GM18526 (cell line): Measurements from ENCODE around the gene NLK.

Experiments used
- POLR2A ChIP-seq: IDR thresholded peaks from 3 replicates; pipeline ENCODE4 v1.6.1; 2011; ENCODE audit not compliant: insufficient read length; ENCODE audit errors: extremely low read depth

Gene NLK

DNA sequence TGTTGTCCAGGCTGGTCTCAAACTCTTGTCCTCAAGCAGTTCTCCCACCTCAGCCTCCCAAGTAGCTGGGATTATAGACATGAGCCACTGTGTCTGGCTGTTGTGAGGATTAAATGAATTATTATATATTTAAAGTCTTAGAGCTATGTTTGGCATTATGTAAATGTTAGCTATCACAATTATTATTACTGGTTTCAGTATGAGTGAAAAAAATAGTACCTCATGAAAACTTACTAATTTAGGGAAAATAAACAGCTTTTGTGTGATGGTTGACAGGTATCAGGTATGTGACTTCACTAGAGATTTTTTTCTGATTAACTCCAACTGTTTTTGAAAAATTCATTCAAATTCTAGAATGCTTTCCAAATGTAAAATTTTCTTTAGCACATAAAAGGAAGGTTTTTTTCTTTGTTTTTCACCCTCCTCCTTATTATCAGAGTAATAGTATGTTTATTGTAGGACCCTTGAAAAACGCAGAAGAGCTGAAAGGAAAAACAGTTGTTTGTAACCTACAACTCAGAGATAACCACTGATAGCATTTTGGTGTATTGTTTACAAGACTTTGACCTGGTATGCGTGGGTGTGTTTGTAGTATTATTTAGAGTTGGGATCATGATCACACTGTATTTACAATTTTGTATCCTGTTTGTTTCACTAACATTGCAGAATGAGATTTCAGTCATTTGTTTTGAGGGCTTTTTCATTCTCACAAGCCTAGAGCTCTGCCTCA is 13.2 kb downstream of the NLK start:
- TF ChIP-seq POLR2A = no peak

DNA sequence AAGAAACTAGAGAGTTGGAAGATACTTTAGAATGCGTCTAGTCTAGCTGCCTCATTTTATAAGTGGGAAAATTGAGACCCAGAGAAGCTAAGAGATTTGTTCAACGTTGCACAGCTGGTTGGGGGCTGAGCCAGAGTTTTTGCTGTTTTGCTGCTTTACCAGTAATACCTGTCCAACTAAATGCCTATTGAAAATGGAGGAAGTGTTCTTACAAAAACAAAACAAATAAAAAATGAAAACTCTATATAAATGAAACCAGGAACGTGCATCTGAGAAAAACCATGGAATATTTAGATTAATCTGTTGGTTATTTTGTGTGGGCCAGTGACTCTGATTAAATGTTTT is 13.8 kb downstream of the NLK start:
- no peak for TF ChIP-seq POLR2A

DNA sequence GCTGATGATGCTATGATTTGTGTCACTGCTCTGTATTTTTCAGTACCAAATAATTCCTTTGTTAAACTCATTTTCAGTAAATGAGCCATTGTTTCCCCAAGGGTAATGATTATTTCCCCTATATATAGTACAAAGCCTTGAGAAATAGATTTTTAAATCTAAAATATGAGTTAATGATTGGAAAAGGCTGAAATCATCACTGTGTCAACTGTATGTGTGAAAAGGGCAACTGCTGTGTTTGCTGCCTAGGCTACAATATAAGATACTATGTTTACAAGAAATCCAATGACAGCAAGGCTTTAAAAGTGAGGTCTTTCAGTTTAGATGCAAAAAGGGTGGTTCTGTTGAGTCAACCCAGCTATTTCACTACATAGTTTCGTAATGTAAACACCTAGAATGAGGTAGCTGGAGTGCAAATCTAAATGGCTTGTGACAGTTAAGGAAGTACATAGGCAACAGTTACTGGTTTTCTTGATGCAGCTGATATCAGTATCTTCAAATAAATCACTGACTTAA is 15.3 kb downstream of the NLK start:
- TF ChIP-seq POLR2A = no peak

DNA sequence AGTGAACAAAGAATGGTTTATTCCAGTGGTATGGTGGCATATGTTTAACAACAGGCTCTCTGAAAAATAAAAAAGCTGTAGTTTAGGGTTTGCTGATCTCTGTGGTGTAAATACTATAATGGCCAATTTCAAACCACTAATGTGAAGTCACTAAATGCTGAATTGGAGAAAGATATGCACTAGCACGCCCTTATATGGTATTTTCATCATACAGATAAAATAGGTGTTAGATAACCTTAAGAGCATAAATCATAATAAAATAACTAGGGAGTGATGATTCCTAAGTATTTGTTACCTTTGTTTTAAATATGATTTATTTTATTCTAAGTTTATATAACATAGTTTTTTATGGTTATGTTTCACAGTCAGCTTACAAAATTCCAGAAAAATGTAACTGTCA is 17.2 kb downstream of the NLK start:
- no peak for TF ChIP-seq POLR2A

DNA sequence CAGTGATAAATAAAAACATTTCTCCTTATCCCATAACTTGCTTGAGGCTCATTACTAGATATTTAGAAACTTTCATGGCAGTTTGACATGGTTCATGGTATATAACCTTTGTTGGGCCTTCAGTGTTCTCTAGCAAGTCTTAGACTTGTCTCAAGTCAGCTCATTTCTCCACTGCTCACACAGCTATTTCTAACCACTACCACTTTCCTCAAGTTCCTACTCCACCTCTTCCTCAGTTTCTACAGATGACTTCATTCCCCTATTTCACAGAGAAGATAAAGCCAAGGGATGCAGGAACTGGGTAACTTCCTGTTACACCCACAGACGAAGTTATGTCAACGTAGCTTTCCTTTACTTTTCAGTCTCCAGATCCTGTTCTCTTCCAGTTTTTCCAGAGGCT is 23.2 kb downstream of the NLK start:
- no peak for TF ChIP-seq POLR2A

DNA sequence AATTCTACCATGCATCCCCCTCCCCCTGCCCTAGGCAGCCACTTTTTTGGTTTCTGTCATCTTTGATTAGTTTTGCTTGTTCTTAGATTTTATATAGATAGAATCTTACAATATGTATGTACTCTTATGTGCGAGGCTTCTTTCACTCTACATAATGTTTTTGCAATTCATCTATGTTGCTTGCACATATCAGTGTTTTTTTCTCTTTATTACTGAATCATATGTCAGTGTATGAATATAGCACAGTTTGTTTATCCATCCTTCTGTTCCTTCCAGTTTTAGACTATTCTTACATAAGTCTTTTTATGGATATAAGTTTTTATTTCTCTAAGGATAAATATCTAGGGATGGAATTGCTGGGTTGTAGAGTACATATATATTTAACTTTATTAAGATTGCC is 26.6 kb downstream of the NLK start:
- no peak for TF ChIP-seq POLR2A

DNA sequence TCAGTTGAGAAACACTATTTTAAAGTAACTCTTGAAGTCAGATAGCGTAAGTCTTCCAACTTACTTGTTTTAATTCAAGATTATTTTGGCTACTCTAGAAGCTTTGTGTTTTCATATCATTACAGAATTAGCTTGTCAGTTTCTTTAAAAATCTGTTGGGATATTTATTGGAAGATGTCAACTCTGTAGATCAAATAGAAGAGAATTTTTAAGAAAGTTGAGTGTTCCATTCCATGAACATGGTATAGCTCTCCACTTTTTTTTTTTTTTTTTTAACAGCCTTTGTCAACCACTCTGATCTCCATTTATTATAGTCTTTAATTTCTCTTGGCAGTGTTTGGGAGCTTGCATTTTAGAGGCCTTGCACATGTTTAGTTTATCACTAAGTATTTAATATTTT is 28.7 kb downstream of the NLK start:
- TF ChIP-seq POLR2A = no peak

DNA sequence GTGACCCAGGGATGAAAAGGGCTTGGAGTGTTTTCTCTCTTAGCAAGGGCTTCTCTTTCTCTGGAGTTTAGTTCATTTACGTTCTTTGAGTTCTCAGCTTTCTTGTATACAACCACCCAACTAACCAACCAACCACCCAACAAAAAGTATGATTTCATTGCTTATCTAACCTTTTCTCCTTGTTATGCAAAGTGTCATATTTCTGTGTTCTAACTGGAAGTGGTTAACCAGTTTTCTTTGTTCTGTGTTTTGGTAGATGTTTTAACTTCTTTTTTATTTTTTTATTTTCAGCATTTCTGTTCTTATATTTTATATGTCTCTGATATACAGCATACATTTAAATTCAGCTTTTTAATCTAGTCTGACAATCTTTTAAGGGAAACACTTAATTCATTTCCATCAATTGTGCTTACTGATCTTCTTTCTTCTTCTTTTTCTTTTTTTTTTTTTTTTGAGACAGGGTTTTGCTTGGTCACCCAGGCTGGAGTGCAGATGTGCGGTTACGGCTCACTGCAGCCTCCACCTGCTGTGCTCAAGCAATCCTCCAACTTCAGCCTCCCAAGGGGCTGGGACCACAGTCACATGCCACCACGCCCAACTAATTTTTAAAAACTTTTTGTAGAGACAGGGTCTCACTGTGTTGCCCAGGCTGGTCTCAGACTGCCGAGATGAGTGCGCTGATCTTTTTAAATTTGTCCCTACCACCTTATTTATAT is 29.6 kb downstream of the NLK start:
- no peak for TF ChIP-seq POLR2A

DNA sequence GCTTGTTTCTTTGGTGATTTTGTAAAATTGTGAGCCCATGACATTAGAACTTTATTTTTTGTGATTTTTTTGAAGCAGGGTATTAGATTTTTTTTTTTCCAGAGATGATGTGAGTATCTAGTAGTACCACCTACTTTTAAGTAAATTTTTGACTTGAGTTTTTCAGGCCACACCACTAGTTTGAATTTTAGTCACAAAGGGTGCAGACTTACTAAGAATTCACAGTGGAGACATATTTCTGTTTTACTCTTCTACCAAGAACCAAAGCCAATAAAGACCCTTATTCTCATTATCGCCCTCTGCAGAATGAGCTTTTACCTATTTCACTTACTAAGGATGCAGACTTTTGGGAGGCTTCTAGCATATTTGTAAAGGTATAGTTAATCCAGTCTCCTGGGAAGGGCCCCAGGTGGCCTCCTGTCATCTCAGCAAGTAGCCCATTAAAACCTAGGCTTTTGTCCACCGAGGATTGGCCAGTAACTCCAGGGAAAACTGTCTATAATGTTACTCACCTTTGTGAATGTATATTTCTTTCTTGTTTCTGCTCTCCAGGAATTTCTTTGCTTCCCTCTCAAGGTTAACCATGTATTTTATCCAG is 30.6 kb downstream of the NLK start:
- TF ChIP-seq POLR2A = no peak

DNA sequence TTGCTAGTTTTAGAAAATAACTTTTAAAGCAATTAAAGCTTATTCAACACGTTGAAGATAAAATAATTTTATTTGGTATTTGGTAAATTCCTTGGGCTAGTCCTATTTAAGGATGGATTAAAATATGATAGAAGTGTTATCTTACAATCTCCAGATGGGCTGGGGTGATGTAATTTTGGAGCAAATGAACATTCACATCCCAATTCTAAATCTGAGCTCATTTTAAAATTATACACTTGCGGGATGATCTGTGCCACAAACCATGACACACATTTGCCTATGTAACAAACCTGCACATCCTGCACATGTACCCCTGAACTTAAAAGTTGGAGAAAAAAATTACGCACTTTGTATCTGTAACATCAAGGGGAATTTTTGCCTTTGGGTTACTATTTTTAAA is 31.5 kb downstream of the NLK start:
- TF ChIP-seq POLR2A = no peak

DNA sequence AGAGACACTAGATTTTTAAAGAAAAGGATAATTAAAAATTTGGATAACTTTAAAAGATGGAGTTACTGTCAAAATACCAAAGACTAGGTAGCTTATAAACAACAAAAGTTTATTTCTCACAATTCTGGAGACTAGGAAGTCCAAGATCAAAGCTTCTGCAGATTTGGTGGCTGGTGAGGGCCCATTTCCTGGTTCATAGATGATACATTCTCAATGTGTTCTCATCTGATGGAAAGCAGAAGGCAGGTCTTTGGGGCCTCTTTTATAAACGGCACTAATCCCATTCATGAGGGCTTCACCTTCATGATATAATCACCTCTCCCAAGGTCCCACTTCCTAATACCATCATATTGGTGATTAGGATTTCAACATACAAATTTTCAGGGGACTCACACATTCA is 33.7 kb downstream of the NLK start:
- no peak for TF ChIP-seq POLR2A

DNA sequence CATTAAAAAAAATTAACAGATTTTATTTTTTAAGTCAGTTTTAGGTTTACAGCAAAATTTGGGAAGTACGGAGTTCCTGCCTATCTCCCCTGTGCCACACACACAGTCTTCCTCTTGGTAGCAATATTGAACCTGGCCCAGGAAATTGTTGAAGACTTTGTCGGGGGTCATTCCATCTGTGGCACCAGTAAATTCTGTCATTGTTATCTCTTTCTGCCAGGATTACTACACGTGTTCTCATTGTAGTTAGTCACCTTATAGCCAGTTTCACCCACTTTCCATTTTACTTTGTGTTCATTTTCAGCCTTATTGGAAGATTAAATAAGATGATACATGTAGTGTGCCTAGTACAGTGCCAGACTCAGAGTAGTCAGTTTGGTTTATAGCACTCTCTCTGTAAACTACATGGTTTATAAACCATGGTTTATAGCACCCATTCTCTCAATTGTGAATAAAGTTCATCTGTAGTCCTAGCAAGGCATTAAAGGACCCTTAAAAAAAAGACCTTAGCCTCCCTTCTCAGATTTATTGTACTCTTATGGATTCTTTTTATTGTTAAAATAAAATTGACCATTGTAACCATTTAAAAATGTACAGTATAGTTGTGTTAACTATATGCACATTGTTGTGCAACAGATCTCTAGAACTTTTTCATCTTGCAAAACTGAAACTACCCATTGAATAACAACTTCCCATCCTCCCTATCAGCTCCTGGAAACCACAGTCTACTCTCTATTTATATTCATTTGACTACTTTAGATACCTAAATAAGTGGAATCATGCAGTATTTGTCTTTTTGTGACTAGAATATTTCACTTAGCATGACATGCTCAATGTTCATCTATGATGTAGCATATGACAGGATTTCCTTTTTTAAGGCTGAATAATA is 36.1 kb downstream of the NLK start:
- no peak for TF ChIP-seq POLR2A

DNA sequence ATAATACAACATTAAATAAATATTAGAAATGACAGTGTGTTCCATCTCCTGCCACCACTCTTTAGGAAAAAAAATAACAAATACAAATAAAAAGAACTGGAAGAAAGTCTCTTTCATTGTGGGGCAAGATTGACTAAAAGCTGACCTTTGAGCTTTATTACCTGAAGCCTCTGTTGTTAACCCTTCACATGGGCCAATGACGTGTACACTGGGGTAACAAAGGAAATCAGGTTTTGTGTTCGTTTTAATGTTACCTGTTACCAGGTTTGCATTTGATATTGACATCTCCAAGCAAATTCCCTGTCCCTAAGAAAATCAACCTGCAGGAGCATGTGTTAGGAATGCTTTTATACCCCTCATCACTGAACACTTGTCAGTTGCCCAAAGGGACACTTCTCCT is 39.0 kb downstream of the NLK start:
- no peak for TF ChIP-seq POLR2A

DNA sequence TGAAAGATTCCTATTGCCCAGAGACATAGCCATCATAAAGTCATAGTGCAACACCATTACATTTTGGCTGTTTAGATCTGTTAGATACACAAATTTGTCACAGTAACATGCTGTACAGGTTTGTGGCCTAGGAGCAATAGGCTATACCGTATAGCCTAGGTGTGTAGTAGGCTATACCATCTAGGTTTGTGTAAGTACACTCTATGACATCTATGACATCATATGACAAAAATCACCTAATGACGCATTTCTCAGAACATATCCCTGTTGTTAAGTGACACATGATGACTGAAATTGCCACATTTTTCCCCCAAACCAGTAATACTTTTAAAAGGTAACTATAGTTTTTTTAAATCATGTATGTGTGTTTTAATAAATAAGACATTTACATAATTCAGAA is 43.3 kb downstream of the NLK start:
- no peak for TF ChIP-seq POLR2A

DNA sequence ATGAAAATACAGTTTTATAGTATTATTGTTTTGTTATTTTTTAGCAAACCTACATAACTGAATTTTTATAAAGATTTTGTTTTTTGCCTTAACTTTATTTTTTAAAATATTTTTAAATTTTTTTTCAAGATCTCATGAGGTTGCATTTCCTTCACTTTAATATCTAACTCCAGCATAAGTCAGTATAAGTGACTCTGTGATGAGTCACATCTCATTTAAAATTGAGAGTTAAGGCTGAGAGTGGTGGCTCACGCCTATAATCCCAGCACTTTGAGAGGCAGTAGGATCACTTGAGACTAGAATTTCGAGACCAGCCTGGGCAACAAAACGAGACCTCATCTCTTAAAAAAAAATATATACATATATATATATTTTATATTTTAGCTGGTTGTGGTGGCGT is 44.0 kb downstream of the NLK start:
- TF ChIP-seq POLR2A = no peak

DNA sequence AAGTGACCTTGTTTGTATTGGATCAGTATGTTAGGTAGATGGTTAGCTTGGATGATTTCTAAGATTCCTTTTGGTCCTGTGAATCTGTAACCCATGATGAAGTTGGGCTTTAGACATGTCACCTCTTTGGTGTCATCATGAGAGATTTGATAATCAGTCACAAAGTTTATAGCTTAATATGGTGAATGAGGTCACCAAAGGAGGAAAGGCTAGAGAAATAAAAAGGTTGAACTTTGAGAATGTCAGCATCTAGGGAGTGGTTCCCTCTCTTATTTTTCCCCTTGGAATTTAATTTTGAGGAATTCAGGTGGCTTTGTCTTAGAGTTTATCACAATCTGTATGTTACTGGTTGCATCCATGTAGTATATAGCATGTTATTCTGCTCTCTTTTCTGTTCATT is 45.3 kb downstream of the NLK start:
- TF ChIP-seq POLR2A = no peak

DNA sequence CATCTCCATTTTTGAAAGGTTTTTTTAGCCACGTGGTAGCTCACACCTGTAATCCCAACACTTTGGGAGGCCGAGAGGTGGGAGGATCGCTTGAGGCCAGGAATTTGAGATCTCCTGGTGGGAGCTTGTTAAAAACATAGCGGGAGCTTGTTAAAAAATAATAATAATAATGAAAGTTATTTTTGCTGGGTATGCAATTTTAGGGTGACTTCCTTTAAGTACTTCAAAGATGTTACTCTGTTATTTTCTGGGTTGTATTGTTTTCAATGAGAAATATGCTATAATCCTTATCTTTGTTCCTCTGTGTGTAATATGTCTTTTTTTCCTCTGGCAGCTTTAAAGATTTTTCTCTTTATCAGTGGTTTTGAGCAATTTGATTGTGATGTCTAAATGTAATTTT is 48.1 kb downstream of the NLK start:
- TF ChIP-seq POLR2A = no peak
